GM19324 (cell line): Measurements from ENCODE around the gene MTIF3.

Experiments
- ATAC-seq: cut with Tn5 transposase; IDR thresholded peaks from one replicate; pipeline ENCODE4 v1.9.1; 2021; ENCODE audit warnings: mild to moderate bottlenecking, moderate library complexity; ENCODE audit not compliant: unreplicated experiment, low FRiP score

The MTIF3 gene

DNA sequence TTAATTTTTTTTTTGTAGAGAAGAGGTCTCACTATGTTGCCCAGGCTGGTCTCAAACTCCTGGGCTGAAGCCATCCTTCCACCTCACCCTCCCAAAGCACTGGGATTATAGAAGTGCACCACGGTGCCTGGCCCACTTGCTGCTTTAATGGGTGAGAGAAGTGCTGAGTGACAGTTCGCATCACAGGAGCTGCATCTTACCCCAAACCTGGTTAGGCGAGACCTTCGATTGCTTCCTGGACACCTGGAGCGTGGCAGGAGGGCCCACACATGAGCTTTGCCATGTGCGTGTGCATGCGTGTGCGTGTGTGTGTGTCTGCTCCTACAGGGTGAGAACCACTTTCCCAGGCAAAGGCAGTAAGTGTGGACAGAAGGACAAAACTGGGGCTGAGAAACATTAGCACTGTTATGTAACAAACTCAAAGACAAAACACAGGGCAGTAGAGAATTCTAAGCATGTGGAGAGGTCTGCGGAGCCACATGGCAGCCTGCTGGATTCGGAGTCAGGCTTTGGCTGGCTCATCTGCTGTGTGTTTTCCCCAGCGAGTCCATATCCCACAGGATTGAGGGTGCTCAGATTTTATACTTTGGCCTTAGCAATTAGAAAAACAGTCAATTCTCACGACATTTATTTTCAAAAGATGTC, 11.7 kb upstream of the MTIF3 start:
- ATAC-seq, result no peak

- no peak for ATAC-seq
Measured at GRCh38 chr13:27455331-27455855, 5.0 kb upstream of the MTIF3 start.

GRCh38 chr13:27450921-27451471, 632 bp upstream of the MTIF3 start:
- no peak for ATAC-seq

DNA sequence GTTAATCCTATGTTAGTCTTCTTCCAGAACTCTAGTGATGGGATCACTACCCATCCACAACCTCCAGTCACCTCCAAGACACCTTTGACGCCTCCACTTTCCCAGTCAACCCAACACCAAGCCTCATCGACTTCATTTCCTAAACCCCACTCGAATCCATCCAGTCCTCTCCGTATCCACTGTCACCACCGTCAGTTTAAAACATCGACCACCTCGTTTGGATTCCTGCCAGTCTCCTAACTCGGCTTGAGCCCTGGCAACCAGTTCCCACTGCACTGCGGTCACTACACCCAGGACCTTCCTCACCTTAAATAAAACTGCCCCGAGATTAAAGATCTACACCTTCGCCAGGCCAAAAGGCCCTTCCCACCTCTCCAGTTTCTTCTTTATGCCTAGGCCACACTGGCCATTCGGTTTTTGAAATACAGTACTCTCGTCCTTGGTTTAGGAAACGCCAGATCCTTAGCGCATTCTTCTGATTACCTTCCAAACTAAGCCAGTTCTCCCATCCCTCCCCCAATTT, 1.2 kb downstream of the MTIF3 start:
- no peak for ATAC-seq

DNA sequence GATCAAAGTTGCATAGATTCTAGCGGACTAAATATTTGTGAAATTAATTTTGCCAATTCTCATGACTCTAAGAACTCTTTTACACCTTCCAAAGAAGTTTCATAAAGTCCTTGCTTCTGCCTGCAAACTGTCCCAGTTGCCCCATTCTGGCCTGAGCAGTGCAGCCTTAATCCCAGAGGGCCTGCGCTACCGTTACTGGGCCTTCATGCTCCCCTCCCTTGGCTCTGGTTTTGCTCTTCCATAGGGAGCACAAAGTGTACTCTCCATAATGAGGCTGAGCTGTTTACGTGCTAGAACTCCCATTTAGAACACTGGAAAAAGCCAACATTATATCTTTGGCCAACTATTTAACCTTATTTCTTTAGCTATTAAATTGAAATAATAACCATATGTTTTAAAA, 2.1 kb downstream of the MTIF3 start:
- no peak for ATAC-seq

DNA sequence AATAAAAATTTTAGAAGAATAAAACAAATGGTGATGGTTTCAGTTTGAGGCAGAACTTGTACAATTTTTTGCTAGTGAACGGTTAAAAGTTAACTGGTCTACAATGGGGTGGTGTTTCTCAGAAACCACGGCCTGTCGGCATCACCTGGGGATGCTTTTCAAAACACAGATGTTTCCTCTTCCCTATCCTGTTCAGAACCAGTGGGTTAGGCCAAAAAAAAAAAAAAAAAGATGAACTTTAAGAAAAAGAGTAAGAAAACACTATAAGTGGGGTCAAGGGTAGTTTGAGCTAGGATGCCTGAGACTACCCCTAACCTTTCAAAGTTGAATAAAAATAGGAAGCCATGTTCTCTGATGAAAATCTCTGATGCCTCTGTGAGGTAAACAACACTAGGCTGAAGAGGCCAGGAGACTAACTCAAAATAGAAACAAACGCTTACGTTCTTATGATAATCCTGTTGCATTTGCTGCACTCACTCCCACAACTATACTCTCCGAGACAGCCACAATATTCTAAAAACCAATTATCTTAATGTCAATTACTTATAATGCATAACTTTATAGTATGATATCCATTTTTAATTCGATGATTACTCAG, 3.3 kb downstream of the MTIF3 start:
- no peak for ATAC-seq

DNA sequence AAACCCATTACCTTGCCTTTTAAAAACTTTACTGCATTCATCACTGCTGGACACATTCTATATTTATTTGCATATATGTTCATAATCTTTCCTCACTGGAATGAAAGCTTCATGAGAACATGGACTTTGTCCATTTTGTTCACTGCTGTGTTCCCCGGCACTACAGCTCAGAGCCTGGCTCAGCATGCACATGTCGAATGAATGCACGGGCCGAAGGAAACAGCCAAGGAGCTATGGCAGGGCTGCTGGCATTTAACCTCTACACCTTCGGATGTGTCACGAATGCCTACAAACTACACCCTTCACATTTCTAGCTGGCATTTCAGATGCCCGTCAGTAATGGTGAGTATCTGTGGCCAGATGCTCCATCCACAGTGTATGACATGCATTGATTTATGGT, 7.6 kb downstream of the MTIF3 start:
- ATAC-seq, result no peak

- ATAC-seq, result no peak
Measured at GRCh38 chr13:27442071-27442647, 8.2 kb downstream of the MTIF3 start.

- peak; percentile 87 for ATAC-seq
Measured at GRCh38 chr13:27440408-27440807, 10.0 kb downstream of the MTIF3 start.

GRCh38 chr13:27437126-27437525, 13.2 kb downstream of the MTIF3 start:
- ATAC-seq, result no peak

DNA sequence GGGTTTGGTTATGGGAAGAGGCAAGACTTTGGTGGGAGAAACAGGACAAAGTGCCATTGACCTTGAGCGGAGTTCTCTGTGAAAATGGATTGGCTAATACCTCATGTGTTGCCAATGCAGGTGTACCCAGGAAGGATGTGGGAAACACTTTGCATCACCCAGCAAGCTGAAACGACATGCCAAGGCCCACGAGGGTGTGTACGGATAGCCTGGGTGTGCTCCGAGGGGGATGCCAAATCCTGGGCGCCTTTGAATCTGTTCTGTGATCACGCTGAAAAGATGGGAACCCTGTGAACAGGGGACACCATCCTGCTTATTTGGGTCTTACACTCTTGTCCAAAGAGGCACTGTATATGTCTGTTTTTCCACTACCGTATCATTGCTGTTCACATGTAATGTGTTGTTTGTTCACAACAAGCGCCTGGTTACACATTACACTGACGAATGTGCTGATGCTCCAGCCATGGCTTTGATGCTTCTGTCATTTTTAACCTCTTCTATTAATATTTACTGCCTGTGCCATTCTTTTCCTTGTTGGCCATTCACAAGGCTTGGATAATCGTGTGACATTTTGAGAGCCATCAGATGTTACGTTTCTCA, 17.7 kb downstream of the MTIF3 start:
- ATAC-seq, result no peak

- no peak for ATAC-seq
Measured at GRCh38 chr13:27432180-27432579, 18.2 kb downstream of the MTIF3 start.

GRCh38 chr13:27428160-27428559, 22.2 kb downstream of the MTIF3 start:
- no peak for ATAC-seq

GRCh38 chr13:27427641-27428040, 22.7 kb downstream of the MTIF3 start:
- ATAC-seq, result no peak

GRCh38 chr13:27425918-27426630, 24.3 kb downstream of the MTIF3 start:
- peak; percentile 60 for ATAC-seq

- ATAC-seq, result no peak
Measured at GRCh38 chr13:27425158-27425917, 25.0 kb downstream of the MTIF3 start.

GRCh38 chr13:27424246-27425157, 25.9 kb downstream of the MTIF3 start, which contains the start of gene GTF3A:
Gene GTF3A, plus strand, starts transcription at chr13:27424619.
- peak; percentile 74 for ATAC-seq

DNA sequence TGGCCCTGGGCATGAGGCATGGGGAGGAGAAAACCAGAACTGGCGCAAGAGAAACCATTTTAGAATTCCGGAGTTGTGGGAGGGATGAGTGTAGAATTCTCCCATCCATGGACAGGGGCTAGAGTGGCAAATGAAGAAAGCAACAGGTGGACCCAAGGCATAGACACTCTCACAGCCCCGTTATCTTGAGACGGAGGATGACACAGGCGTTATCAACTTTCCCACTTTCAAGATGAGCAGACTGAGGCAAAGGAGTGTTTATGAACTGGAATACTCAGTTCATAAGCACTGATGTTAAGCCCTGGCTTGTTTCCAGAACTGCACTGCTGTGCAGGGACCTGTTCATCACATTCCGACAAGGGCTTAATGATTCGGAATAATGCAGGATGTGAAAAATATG, 27.0 kb downstream of the MTIF3 start:
- no peak for ATAC-seq
